ENCODE data around the gene COX17.

The COX17 gene

GRCh38 chr3:119673875-119674274 is 3.3 kb downstream of the COX17 start:
- DNase-seq = no peak

- no peak for DNase-seq
Measured at GRCh38 chr3:119672776-119673175, 4.4 kb downstream of the COX17 start.

DNA sequence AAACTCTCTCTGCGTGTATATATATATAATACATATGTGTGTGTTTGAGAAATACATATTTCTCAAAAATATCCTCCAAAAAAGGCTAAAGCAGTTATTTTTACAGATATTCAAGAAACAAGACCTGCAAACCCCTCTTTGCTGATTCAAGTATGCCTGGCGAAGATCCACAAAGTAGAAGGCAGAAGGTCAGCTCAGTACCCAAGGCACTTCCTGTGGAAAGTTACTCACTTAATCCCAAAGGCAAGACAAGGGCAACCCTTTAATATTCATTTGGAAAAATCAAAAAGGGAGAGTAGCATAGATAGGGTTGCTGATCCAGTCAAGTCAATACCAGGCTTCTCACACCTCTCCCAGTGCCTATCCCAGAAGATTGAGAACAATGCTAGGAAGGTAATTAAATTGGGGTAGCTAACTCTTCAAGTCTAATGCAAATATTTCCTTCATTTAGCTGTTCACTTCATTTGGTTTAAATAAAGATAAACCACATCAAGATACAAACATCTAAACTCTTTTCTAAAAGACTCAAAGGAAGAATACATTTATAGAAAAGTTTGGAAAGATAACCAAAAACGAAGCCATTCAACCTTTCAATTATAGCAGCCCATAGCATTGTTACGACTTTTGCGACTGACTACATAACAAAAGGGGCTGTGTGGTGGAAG is 7.2 kb downstream of the COX17 start:
- no peak for DNase-seq

DNA sequence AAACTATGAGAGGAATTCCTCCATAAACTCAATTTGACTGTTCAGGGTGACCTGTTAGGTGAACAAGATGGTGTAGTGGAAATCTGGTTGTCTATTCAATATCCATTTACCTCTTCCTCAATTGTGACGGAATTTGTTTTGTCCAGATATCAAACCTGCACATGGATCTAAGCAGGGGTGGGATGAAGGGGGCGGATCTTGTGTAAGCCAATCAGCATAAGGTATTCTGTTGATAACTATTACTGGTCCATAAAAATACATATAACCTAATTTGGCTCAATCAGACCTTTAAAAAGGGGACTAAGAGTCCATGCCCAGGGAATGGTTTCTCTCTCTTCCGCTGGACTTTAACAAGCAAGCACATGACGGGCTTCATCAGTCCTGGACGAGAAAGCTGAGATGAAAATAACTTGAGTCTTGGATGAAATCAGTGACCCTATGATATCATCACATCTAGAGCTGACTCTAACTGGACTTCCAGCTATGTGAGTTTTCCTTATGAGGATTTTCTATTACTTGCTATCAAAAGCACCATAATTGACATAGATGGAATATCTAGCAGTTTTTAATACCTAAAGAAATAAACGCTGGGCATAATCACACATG is 11.1 kb downstream of the COX17 start:
- no peak for DNase-seq

DNA sequence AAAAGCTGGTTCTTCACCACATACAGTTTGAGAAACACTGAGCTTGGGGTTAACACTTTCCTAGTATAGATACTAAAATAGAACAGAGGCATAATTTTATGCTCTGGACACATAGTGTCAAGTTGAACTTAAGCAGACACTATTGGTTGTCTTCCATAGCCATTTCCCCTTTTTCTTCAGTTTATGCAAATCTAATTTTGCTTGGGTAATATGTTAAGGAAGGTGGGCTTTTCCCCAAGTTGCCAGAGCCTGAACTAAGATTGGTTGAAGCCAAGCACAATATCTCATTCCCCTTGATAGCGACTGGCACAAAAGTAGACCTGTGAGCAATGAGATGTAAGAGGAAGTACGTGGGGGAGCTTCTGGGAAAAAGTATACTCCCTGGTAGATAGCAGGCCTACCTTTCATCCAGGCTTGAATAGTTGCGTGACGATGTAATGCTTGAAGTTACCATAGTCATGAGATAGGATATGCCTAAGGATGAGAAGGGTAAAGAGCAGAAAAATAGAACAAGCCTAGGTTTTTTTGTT is 12.3 kb downstream of the COX17 start:
- no peak for DNase-seq

- no peak for DNase-seq
Measured at GRCh38 chr3:119664370-119664769, 12.8 kb downstream of the COX17 start.

- no peak for DNase-seq
Measured at GRCh38 chr3:119663885-119664284, 13.3 kb downstream of the COX17 start.

DNA sequence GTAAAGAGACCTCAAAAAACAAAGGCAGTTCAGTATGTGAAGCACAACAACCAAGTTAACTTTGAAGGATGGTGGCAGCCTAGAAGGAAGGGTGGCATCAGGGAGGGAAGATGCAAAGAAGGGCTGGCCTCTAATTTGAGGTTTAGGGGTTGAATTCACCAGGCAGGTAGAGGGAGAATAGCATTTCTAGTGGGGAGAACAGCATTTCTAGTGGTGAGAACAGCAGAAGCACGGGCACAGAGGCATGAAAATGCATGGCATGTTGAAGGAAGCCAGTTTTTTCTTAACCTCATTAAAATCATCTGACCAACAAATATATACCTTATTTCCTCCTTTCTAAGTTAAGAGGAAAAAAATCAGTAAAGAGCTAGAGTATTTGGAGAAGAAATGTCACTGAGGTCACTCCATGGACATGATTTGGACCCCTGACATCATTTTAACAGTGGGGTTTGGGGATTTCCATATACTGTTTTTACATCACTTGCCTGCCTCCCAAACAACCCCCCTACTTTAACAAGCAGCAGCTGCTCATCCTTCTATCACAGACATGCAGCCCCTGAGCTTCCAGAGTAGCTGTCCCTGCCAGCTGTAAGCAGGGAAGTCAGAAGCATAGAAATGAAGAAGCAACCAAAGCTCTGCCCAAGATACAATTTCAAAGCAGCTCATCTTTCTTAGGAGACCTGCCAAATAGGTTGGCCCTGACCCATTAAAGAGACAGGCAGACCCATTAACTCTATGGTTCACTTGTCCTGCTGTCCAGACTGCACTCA is 14.4 kb downstream of the COX17 start:
- DNase-seq = no peak

DNA sequence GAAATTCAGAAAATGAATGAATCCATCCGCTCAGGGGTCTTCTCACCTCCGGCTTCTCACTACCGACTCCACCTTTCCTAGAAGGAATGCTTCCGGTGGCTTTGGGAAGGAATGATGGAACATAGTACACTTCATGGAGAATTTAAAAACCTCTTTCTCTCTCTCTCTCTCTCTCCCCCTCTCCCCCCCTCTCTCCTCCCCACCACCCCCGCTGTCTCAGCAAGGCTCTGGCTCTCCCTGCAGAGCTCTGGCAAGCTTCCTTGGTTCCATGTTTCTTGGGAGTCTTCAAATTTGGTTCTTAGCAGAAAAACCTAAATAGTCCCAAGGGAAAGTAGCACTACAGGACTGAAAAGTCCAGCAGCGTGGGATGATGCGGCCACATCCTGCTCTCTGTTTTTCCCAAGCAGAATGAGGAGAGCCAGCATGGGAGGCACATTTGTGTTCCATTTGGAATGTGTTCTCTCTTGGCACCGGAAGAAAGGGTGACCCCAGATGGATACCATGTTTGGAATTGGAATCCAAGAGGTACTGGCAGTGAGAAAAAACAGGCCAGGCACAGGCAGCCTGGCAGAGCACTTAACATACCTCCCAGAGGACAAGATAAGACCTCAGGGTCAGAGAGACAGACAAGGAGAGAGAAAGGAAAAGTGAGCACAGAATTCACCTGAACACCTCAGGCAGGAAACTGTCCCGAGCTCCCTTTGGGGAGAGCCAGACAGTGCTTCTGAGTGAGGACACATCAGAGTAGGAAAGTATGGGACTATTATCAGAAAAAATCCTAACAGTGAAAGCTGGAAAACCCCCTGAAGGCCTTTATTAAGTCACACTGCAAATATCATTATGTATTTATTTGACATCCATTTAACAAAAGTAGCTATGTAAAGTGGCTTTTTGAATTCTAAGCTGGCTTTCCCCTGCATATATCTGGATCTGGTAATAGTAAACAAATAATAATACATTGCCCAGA is 16.4 kb downstream of the COX17 start, which contains the start of gene POPDC2:
POPDC2 (minus strand) TSS at position 116 of the 967 bp plus-strand sequence. CDS start 166 bp downstream, outside the sequence.
- DNase-seq = no peak

- DNase-seq = no peak
Measured at GRCh38 chr3:119659606-119660291, 17.5 kb downstream of the COX17 start.

GRCh38 chr3:119658994-119659393 is 18.2 kb downstream of the COX17 start:
- DNase-seq = no peak

- no peak for DNase-seq
Measured at GRCh38 chr3:119657887-119658702, 19.1 kb downstream of the COX17 start.

DNA sequence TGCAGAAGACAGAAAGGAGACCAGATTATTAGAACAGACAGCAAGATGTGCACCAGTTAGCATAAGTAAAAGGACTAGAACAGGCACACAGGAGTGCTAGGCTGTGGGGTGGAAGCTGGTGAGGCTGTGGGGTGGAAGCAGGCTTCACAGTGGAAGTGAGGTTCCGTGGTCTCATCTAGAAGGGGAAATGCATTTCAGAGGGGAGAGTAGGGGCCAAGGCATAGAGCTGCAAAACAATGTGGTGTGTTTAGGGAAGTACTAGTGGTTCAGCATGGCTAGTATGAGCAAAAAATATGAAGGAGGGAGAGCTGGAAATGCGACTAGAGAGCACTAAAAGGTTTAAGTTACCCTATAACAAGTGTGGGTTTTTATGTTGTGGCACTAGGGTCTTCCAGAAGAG is 23.3 kb downstream of the COX17 start:
- DNase-seq = no peak

DNA sequence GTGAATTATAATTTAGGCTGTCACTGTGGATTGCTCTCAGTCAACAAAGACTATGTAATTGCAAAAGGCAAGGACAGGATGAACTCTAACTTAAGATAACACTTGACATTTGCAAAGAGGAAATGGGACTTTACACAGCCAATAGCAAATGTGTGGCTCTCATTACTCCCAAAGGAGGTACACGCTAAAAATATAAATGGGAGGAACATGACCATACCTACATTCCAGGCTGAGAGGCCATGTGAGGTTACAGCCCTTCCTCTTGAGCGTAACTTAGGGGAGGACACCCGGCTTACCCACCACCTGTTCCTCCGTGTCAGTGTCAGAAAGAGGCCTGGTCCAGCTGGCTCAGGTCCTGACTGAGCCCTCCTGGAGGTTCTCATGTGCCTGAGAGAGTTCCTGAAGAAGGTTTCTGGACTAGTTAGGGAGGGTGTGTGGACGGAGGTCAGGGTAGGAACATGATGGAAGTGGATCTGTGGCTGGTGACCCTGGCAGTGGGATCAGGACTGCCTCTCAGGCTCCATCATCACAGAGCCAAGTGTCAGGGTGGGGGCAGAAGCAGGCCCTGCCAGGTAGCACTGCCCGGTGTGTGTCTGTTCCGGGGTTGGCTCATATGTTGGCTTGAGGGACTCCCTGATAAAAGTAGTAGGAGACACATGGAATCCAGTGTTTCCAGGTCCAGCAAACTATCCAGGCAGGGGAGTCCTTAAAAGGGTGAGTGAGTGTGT is 24.7 kb downstream of the COX17 start:
- no peak for DNase-seq

DNA sequence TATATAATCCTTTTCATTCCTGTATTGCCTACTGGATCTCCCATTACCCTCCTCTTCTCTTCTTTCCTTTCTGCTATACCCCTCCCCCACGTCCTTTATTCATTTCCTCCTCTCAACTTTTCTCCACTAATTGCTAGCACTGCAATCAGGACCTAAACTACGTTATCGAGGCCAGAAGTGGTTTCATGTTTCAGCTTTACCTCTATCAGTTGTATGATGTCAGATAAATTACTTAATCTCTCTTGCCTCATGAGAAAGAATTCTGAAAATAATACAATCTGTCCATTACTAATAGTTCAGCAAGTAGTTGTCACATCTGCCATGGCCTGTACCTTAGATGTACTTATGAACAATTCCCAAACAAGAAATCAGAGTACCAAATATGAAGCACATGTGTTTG is 27.4 kb downstream of the COX17 start:
- no peak for DNase-seq

- DNase-seq = no peak
Measured at GRCh38 chr3:119647843-119648575, 29.2 kb downstream of the COX17 start.

- no peak for DNase-seq
Measured at GRCh38 chr3:119647171-119647570, 30.0 kb downstream of the COX17 start.

GRCh38 chr3:119645813-119646212 is 31.4 kb downstream of the COX17 start:
- no peak for DNase-seq

DNA sequence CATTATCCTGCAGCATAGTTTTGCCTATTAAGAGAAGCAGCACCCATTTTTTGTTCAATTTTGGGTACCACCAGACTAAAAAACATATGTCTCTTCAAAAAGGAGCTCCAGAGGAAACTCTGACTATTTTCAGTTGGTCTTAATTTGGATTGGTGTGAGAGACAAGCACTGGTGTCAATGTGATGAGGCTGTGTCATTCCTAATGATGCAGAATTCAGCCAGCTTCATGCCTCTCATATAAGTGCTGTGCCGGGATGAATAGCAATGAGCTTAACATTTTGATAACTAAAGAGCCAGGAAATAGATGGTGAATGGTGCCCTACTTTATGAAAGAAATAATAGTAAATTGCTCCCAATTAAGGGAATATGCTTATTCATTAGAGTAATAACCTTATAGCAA is 32.7 kb downstream of the COX17 start:
- DNase-seq = no peak

- DNase-seq = no peak
Measured at GRCh38 chr3:119643528-119643927, 33.7 kb downstream of the COX17 start.
